Right ventricle myocardium superior (tissue), 1 donor: ENCODE results near the gene IDNK. TPM values are rescaled to one million over a fixed set of nuclear protein-coding genes. Genes with fewer than 3 reads are reported as not detected.
"Not testable (repeated sequence)": the region's sequence is repeated elsewhere in the genome, so short reads cannot be mapped to it uniquely, and the experiment has no call there.

Experiments used
- ATAC-seq: fragments of 200-7000 bp; cut with Tn5 transposase; one replicate; pipeline ENCODE4 v1.9.1; 2020; ENCODE audit warnings: mild to moderate bottlenecking; ENCODE audit not compliant: poor library complexity
- DNase-seq: peaks from one replicate; pipeline ENCODE4 v3.0.0-alpha.2; 2020
- intact Hi-C: fragments of 100-400 bp; cut with DNase I; formaldehyde crosslinking; loops from one replicate; pipeline ENCODE4 v1.11.2; 2022
- long read RNA-seq: library from polyadenylated mRNA; unstranded; transcript quantifications from one replicate; pipeline ENCODE4 v2.0.0, GENCODE V29; 2021
- total RNA-seq: library from RNA; stranded (reverse); fragmentation: NEBNext Ultra II Directional; extraction: Animal tissue kit (Norgen Biotek cat#: 25700); gene quantifications from one replicate; pipeline ENCODE4 v1.2.1, GENCODE V29; 2021
- donor health status: DM: no; HTN: yes; CAD: no; lungs with severe emphysema.

The IDNK gene
- 4.9 TPM for total RNA-seq
- long read RNA-seq, partial matches to known transcripts, result 1 of 8 reads
- long read RNA-seq, other reads (novel, unspliced or antisense), result 2 of 8 reads

GRCh38 chr9:83622939-83623678, at the start of gene IDNK:
TSS of gene IDNK (plus strand) at chr9:83623143. CDS start at chr9:83623172, 29 bp downstream.
- DNase-seq (peak; percentile 82), ATAC-seq (peak; percentile 93)
- intact Hi-C loops, result loop anchor here (10.0 kb wide), 1 partner anchor 292 kb away; no protein-coding TSS in a partner anchor

GRCh38 chr9:83574482-83574881, 48.5 kb upstream of the IDNK start:
- DNase-seq (no peak), ATAC-seq (no peak)
- intact Hi-C loops, result no loop called here

- intact Hi-C loops, result no loop called here
- DNase-seq (no peak), ATAC-seq (peak; percentile 53)
These were observed 40.9 kb upstream of the IDNK start for GRCh38 chr9:83582029-83582428.

GRCh38 chr9:83583151-83584014, 39.6 kb upstream of the IDNK start:
- ATAC-seq (peak; percentile 82), DNase-seq (no peak)
- intact Hi-C loops, result no loop called here

- intact Hi-C loops, result no loop called here
- DNase-seq, result no peak
- ATAC-seq, result no peak
These were observed 37.9 kb upstream of the IDNK start for GRCh38 chr9:83584995-83585394.

- no peak for DNase-seq
- intact Hi-C loops, result no loop called here
- ATAC-seq, result no peak
These were observed 34.7 kb upstream of the IDNK start for GRCh38 chr9:83588256-83588655.

GRCh38 chr9:83596899-83597504, 25.9 kb upstream of the IDNK start:
- DNase-seq (no peak), ATAC-seq (peak; percentile 63)
- intact Hi-C loops, result loop anchor here (5.0 kb wide), 1 partner anchor 260 kb away; no protein-coding TSS in a partner anchor

GRCh38 chr9:83598487-83598886, 24.5 kb upstream of the IDNK start:
- intact Hi-C loops, result loop anchor here (5.0 kb wide), 1 partner anchor 261 kb away; no protein-coding TSS in a partner anchor

GRCh38 chr9:83599071-83599470, 23.9 kb upstream of the IDNK start:
- intact Hi-C loops, result loop anchor here (5.0 kb wide), 1 partner anchor 262 kb away; no protein-coding TSS in a partner anchor
- ATAC-seq, result no peak
- DNase-seq, result no peak

More at GRCh38 chr9:83598487-83598886, 24.5 kb upstream of the IDNK start:
- no peak for DNase-seq
- peak; percentile 70 for ATAC-seq

- DNase-seq (no peak), ATAC-seq (no peak)
- intact Hi-C loops, result no loop called here
These were observed 21.5 kb upstream of the IDNK start for GRCh38 chr9:83601463-83601862.

GRCh38 chr9:83607620-83608019, 15.3 kb upstream of the IDNK start:
- ATAC-seq, intact Hi-C loops, DNase-seq: not testable (repeated sequence)

GRCh38 chr9:83613298-83613697, 9.6 kb upstream of the IDNK start:
- ATAC-seq, DNase-seq, intact Hi-C loops: not testable (repeated sequence)

GRCh38 chr9:83617299-83617698, 5.6 kb upstream of the IDNK start:
- DNase-seq, result no peak
- intact Hi-C loops, result no loop called here

GRCh38 chr9:83620841-83621636, 1.9 kb upstream of the IDNK start:
- DNase-seq (no peak), ATAC-seq (peak; percentile 40)

More at GRCh38 chr9:83617299-83617698, 5.6 kb upstream of the IDNK start:
- ATAC-seq, result no peak

GRCh38 chr9:83622433-83622938, 457 bp upstream of the IDNK start:
- ATAC-seq (peak; percentile 83), DNase-seq (peak; percentile 79)
- intact Hi-C loops, result loop anchor here (10.0 kb wide), 1 partner anchor 292 kb away; no protein-coding TSS in a partner anchor

More at GRCh38 chr9:83620841-83621636, 1.9 kb upstream of the IDNK start:
- intact Hi-C loops, result loop anchor here (10.0 kb wide), 1 partner anchor 294 kb away; no protein-coding TSS in a partner anchor

GRCh38 chr9:83623679-83624076, 735 bp downstream of the IDNK start:
- intact Hi-C loops, result loop anchor here (10.0 kb wide), 1 partner anchor 291 kb away; no protein-coding TSS in a partner anchor
- DNase-seq (no peak), ATAC-seq (peak; percentile 9)

- ATAC-seq, result no peak
- intact Hi-C loops, result loop anchor here (10.0 kb wide), 1 partner anchor 290 kb away; no protein-coding TSS in a partner anchor
These were observed 2.2 kb downstream of the IDNK start for GRCh38 chr9:83625178-83625577.

More at GRCh38 chr9:83625178-83625577, 2.2 kb downstream of the IDNK start:
- no peak for DNase-seq
